ENCODE results near the gene DZIP3.
"Not testable (repeated sequence)": the region's sequence is repeated elsewhere in the genome, so short reads cannot be mapped to it uniquely, and the experiment has no call there.

Gene DZIP3

GRCh38 chr3:108599677-108600409, 10.3 kb downstream of the DZIP3 start:
- peak; percentile 24 for DNase-seq (ENCODE audit: low spot score)

GRCh38 chr3:108602249-108602934, 12.9 kb downstream of the DZIP3 start:
- peak; percentile 64 for DNase-seq (ENCODE audit: low spot score)

- no peak for DNase-seq (ENCODE audit: low spot score)
Measured at GRCh38 chr3:108602935-108603294, 13.4 kb downstream of the DZIP3 start.

- peak; percentile 56 for DNase-seq (ENCODE audit: low spot score)
Measured at GRCh38 chr3:108603691-108604090, 14.2 kb downstream of the DZIP3 start.

- no peak for DNase-seq (ENCODE audit: low spot score)
Measured at GRCh38 chr3:108605028-108605427, 15.5 kb downstream of the DZIP3 start.

GRCh38 chr3:108605491-108605890, 16.0 kb downstream of the DZIP3 start:
- peak; percentile 11 for DNase-seq (ENCODE audit: low spot score)

- DNase-seq (ENCODE audit: low spot score): no peak
Measured at GRCh38 chr3:108608750-108609149, 19.2 kb downstream of the DZIP3 start.

GRCh38 chr3:108610651-108611050, 21.1 kb downstream of the DZIP3 start:
- no peak for DNase-seq (ENCODE audit: low spot score)

GRCh38 chr3:108616090-108616489, 26.6 kb downstream of the DZIP3 start:
- not testable (repeated sequence) for DNase-seq (ENCODE audit: low spot score)

GRCh38 chr3:108620250-108620649, 30.7 kb downstream of the DZIP3 start:
- DNase-seq (ENCODE audit: low spot score): no peak

- DNase-seq (ENCODE audit: low spot score): no peak
Measured at GRCh38 chr3:108623504-108623903, 34.0 kb downstream of the DZIP3 start.

- DNase-seq (ENCODE audit: low spot score): no peak
Measured at GRCh38 chr3:108629974-108630373, 40.5 kb downstream of the DZIP3 start.

- DNase-seq (ENCODE audit: low spot score): no peak
Measured at GRCh38 chr3:108642526-108642925, 53.0 kb downstream of the DZIP3 start.

- no peak for DNase-seq (ENCODE audit: low spot score)
Measured at GRCh38 chr3:108645364-108645763, 55.8 kb downstream of the DZIP3 start.

- not testable (repeated sequence) for DNase-seq (ENCODE audit: low spot score)
Measured at GRCh38 chr3:108655664-108656063, 66.1 kb downstream of the DZIP3 start.

GRCh38 chr3:108661699-108662098, 72.2 kb downstream of the DZIP3 start:
- DNase-seq (ENCODE audit: low spot score): no peak

- peak; percentile 80 for DNase-seq (ENCODE audit: low spot score)
Measured at GRCh38 chr3:108662142-108662738, 72.7 kb downstream of the DZIP3 start.

- no peak for DNase-seq (ENCODE audit: low spot score)
Measured at GRCh38 chr3:108664266-108664665, 74.7 kb downstream of the DZIP3 start.

GRCh38 chr3:108667312-108667711, 77.8 kb downstream of the DZIP3 start:
- no peak for DNase-seq (ENCODE audit: low spot score)

- DNase-seq (ENCODE audit: low spot score): no peak
Measured at GRCh38 chr3:108669208-108669607, 79.7 kb downstream of the DZIP3 start.

- no peak for DNase-seq (ENCODE audit: low spot score)
Measured at GRCh38 chr3:108672701-108673100, 83.2 kb downstream of the DZIP3 start.

- no peak for DNase-seq (ENCODE audit: low spot score)
Measured at GRCh38 chr3:108673988-108674661, 84.6 kb downstream of the DZIP3 start.

- DNase-seq (ENCODE audit: low spot score): no peak
Measured at GRCh38 chr3:108677811-108678210, 88.3 kb downstream of the DZIP3 start.

Data from CD4-positive, alpha-beta T cell treated with Interleukin-2 at 100 ng/mL for 4 hours (primary cell).